DOHH2 (cell line): ENCODE data around the gene SLC46A2.

Experiments used
- H3F3A ChIP-seq: fragments of 200-600 bp; sonication (generic), shearing (Covaris generic); 2 replicates; pipeline ENCODE4 v1.6.0; 2016; ENCODE audit warnings: antibody characterized with exemption, mild to moderate bottlenecking; ENCODE audit not compliant: control insufficient read depth, insufficient read depth
- H3K27ac ChIP-seq: fragments of 200-600 bp; sonication (generic); 2 replicates; pipeline ENCODE4 v1.5.1; 2014; ENCODE audit warnings: low read depth, mild to moderate bottlenecking, low read length, moderate library complexity
- H3K27me3 ChIP-seq: fragments of 200-600 bp; sonication (generic); 2 replicates; pipeline ENCODE4 v1.6.1; 2014; ENCODE audit warnings: mild to moderate bottlenecking, low read length, mixed read lengths; ENCODE audit not compliant: control insufficient read depth
- H3K36me3 ChIP-seq: fragments of 200-600 bp; sonication (generic); 2 replicates; pipeline ENCODE4 v1.6.1; 2014; ENCODE audit warnings: mild to moderate bottlenecking, low read length, moderate library complexity, mixed read lengths; ENCODE audit not compliant: control insufficient read depth
- H3K4me1 ChIP-seq: fragments of 200-600 bp; sonication (generic); 2 replicates; pipeline ENCODE4 v1.6.1; 2014; ENCODE audit warnings: mild to moderate bottlenecking, low read length, mixed read lengths; ENCODE audit not compliant: control insufficient read depth
- H3K4me2 ChIP-seq: fragments of 200-600 bp; sonication (generic); 2 replicates; pipeline ENCODE4 v1.6.0; 2014; ENCODE audit warnings: mild to moderate bottlenecking, low read length, moderate library complexity
- H3K4me3 ChIP-seq: fragments of 200-600 bp; sonication (generic); 2 replicates; pipeline ENCODE4 v1.5.1; 2014; ENCODE audit warnings: mild to moderate bottlenecking, low read length, mixed read lengths
- H3K79me2 ChIP-seq: fragments of 200-600 bp; sonication (generic); 2 replicates; pipeline ENCODE4 v1.6.1; 2014; ENCODE audit warnings: mild to moderate bottlenecking, low read length, mixed read lengths; ENCODE audit not compliant: control insufficient read depth
- H3K9me2 ChIP-seq: fragments of 200-600 bp; sonication (generic); replicated peaks from 2 replicates; pipeline ENCODE4 v1.6.1; 2014; ENCODE audit warnings: mild to moderate bottlenecking, low read length, mixed read lengths; ENCODE audit not compliant: control insufficient read depth
- H3K9me3 ChIP-seq: fragments of 200-600 bp; sonication (generic); 2 replicates; pipeline ENCODE4 v1.6.1; 2014; ENCODE audit warnings: antibody characterized with exemption, low read length, mixed read lengths; ENCODE audit not compliant: control insufficient read depth, insufficient read depth
- H4K20me1 ChIP-seq: fragments of 200-600 bp; sonication (generic); 2 replicates; pipeline ENCODE4 v1.6.0; 2014; ENCODE audit warnings: low read depth, mild to moderate bottlenecking, antibody characterized with exemption, low read length, moderate library complexity; ENCODE audit not compliant: control insufficient read depth, insufficient read depth
- EZH2phosphoT487 ChIP-seq: fragments of 200-600 bp; sonication (generic); IDR thresholded peaks from 2 replicates; pipeline ENCODE4 v1.6.1; 2017; ENCODE audit warnings: borderline replicate concordance, mild to moderate bottlenecking, antibody characterized with exemption, low read length, moderate library complexity, mixed read lengths
- TF ChIP-seq, protein P1 (sequence below): fragments of 200-600 bp; sonication (generic); IDR thresholded peaks from one replicate; pipeline ENCODE4 v1.5.1; 2014; ENCODE audit warnings: antibody characterized with exemption, mild to moderate bottlenecking, low read depth, low read length; ENCODE audit not compliant: poor library complexity, severe bottlenecking

The SLC46A2 gene

GRCh38 chr9:112854657-112855056 is 36.0 kb downstream of the SLC46A2 start:
- Histone ChIP-seq H3K27me3 (no peaks in the 10 kb centered on the region), H3K79me2 (no peaks in the 10 kb centered on the region), H3F3A (no peaks in the 10 kb centered on the region), H3K4me2 (no peak overlapping the region), H3K36me3 (peaks cover 6% of the 10 kb centered on the region; the same call in 1 of the 2 replicates), H3K9me3 (no peaks in the 10 kb centered on the region), H3K27ac (no peak overlapping the region), H4K20me1 (no peaks in the 10 kb centered on the region), H3K4me3 (no peak overlapping the region), H3K4me1 (peaks cover 18% of the 10 kb centered on the region), H3K9me2 (no peaks in the 10 kb centered on the region)
- TF ChIP-seq, protein P1, sequence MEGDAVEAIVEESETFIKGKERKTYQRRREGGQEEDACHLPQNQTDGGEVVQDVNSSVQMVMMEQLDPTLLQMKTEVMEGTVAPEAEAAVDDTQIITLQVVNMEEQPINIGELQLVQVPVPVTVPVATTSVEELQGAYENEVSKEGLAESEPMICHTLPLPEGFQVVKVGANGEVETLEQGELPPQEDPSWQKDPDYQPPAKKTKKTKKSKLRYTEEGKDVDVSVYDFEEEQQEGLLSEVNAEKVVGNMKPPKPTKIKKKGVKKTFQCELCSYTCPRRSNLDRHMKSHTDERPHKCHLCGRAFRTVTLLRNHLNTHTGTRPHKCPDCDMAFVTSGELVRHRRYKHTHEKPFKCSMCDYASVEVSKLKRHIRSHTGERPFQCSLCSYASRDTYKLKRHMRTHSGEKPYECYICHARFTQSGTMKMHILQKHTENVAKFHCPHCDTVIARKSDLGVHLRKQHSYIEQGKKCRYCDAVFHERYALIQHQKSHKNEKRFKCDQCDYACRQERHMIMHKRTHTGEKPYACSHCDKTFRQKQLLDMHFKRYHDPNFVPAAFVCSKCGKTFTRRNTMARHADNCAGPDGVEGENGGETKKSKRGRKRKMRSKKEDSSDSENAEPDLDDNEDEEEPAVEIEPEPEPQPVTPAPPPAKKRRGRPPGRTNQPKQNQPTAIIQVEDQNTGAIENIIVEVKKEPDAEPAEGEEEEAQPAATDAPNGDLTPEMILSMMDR, result no peak
- no peak for TF ChIP-seq EZH2phosphoT487

DNA sequence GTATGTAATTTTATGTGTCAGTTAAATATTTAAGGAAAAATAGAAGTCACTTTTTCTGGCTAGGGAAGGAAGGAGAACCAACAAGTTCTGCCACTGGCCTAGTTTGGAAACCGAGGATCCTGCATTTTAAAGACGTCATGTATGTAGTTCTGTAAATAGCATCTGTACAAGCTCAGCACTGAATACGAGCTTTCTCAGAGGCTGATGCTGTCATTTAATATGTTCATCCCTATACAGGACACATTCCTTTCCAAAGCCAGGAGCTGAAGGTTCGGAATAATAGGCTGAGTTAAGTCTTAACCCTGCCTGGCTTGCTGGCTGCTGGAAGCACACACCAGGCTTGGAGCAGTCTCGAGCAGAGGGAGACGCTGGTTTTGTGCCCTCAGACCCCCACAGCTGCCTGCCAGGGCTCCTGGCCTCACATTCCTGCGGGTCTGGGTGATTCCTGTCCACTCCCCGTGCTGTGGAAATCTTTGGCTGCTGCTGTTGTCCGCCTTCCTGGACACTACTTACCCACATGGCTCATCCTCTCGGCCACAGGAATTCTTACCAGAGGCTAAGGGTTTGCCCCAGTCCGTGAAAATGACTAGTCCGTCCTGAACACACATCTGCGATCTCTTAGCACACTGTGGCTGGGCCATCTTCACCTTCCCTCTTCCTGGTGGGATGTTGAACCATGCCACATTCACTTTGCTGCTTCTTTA is 36.6 kb downstream of the SLC46A2 start:
- no peaks in the 10 kb centered on the region for H4K20me1 ChIP-seq
- no peak overlapping the region for H3K27ac ChIP-seq

DNA sequence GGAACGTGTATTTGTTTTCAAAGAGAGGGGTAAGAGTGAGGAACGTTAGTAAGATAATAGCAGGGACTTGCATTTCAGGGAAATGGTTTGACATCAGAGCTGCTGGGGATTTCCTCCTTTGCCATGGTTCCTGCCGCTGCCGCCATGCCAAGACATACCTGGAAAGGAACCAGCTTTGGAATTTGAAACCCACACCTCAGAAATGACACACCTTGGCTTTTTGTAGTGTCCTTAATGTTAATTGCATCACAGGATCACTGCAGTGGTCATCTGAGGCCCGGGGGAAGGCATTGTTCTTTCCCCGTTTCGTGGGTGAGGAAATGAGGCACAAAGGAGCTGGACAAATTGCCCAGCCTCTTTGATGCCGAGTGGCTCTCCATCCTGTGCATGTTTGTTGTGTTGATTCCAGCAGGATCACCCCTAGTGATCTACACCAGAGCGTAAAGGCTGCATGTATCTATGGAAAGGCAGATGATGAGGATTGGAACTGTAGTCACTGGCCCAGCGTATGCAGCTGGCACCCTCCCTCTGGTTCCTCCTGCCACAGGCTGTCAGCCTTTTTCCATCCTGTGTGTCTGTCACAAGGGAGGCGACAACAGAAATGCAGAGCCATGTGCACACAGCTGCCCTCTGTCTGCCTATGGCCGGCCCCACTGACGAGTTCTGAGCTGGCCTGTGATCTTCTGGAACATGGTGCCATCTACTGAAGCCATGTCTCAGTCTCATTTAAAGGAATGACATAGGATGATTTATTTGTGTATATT is 37.8 kb downstream of the SLC46A2 start:
- Histone ChIP-seq H3K9me3 (no peaks in the 10 kb centered on the region), H3K27ac (no peak overlapping the region), H3K36me3 (peaks cover 6% of the 10 kb centered on the region; the same call in 1 of the 2 replicates), H4K20me1 (no peaks in the 10 kb centered on the region), H3K27me3 (no peaks in the 10 kb centered on the region), H3K4me2 (no peak overlapping the region), H3K9me2 (no peaks in the 10 kb centered on the region), H3K4me1 (peaks cover 5% of the 10 kb centered on the region), H3K79me2 (no peaks in the 10 kb centered on the region), H3K4me3 (no peak overlapping the region), H3F3A (no peaks in the 10 kb centered on the region)
- TF ChIP-seq, protein P1, result no peak
- TF ChIP-seq EZH2phosphoT487, result no peak

More for the DNA sequence above, 36.6 kb downstream of the SLC46A2 start:
- no peaks in the 10 kb centered on the region for H3F3A ChIP-seq
- no peak overlapping the region for H3K4me2 ChIP-seq
- H3K79me2 ChIP-seq, result no peaks in the 10 kb centered on the region
- no peaks in the 10 kb centered on the region for H3K9me2 ChIP-seq
- no peak overlapping the region for H3K4me3 ChIP-seq
- H3K9me3 ChIP-seq, result no peaks in the 10 kb centered on the region
- peaks cover 6% of the 10 kb centered on the region; the same call in 1 of the 2 replicates for H3K36me3 ChIP-seq
- H3K4me1 ChIP-seq, result peaks cover 16% of the 10 kb centered on the region
- TF ChIP-seq, protein P1, result no peak
- no peak for TF ChIP-seq EZH2phosphoT487
- no peaks in the 10 kb centered on the region for H3K27me3 ChIP-seq
